Stimulated activated CD8-positive, alpha-beta memory T cell treated with anti-CD3 and anti-CD28 coated beads, Interleukin-2, amount 100 ng/mL, for 48 hours (primary cell): ENCODE results near the gene SYT13.
A peak's percentile ranks its signal among the peaks of the same experiment; 100 is the strongest.
"Not testable (repeated sequence)": the region's sequence is repeated elsewhere in the genome, so short reads cannot be mapped to it uniquely, and the experiment has no call there.

ENCODE experiments used
- DNase-seq, 2 donors: peaks; one replicate each; pipeline ENCODE4 v3.0.0-alpha.2; 2020; ENCODE audit warnings: low read depth in 2 of 2

The SYT13 gene

DNA sequence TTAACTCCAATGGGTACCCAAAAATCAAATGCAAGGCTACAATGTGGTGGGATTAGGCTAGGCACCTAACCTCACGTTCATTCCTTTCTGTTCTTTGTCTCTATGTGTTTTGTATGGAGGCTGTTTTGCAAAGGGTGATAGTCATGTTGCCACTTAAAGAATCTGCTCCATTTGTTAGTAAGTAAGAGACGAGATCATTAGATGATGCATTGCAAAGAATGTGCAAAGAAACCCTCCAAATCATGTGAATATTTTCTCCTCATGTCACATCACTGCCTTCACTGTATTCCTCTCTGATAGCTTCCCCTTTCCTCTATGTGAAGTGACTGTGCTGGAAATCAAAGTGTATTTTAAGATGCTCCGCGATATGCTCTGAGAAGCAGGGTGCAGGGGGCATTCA is 11.9 kb downstream of the SYT13 start:
- no peak for DNase-seq

DNA sequence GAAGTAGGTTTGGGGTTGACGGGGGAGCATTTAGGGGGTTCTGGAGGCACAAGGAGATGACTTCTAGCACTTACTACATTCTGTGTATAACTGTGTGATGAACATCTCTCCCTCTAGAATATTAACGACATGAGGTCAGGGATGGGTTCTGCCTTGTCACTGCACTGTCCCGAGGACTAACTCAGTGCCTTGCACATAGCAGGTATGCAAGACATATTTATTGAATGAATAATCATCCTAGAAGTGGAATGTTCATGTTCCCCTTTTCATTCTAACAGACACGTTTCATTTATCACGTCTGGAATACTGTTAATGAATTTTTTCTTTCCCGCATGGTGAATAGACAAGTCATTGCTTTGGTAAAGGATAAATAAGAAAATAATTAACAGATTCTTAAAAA is 12.6 kb downstream of the SYT13 start:
- no peak for DNase-seq

DNA sequence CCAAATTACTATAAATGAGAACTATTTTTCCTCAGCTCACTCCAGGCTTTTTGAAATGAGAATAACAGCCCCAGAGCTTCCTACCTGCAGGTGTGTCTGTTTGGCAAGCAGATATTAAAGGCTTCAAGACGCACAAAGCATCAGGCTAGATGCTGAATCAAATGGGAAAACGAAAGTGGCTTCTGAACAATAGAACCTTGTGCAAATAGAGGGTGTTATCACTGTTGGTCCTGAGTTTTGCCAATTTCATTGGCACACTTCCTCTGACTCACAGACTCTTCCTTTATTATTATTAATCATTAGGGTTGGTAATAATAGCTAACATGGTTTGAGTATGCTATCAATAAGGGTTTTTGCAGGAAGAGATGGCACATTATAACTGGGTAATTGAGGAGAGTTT is 13.4 kb downstream of the SYT13 start:
- DNase-seq = no peak

DNA sequence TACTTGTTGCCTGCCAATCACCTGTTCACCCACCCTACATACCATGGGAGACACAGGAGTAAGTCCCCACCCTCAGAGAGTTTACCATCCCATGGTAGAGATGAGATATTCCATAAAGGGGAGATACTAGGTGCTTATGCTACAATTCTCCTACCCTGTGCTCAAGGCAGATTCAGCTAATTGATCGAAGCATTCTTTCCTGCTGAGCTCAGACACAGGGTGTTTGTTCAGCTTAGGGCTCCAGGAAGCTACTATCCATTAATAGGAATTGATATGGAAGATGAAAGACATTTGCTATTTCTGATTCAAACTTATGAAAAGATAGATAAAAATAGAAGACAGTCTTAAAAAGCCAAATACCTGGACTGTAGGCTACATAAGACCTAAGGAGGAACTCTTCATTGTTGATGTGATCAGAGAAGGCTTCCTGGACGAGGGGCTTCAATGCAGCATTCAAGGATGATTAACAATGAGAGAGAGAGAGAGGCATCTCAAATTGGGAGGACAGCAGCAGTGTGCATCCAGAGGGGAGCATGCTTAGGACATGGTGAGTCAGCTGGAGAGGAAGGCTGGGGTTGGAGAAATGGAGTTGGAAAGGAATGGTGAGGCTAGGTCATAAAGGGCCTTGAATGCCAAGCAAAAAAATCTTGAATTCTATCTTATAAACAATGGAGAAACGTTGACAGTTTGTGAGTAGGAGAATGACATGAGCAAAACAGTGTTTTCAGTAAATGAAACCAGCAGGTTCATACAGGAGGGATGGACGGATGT is 15.0 kb downstream of the SYT13 start:
- no peak for DNase-seq

DNA sequence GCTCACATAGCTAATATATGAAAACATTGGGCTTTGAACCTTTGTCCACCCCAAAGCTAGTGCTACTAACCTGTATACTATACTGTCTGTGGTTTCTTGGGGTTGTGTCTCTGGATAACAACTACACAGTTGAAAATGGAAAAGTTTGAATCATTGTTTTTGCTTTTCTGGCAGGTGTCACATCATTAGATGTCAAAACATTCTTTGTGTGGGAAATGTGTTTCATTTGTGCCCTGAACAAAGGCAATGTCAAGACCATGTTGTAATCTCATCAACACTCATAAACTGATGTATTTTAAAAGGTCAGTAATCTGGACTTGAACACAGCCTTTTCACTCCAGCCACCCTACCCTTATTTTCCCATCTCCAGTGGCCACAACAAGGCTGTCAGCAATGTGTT is 16.5 kb downstream of the SYT13 start:
- DNase-seq = no peak

DNA sequence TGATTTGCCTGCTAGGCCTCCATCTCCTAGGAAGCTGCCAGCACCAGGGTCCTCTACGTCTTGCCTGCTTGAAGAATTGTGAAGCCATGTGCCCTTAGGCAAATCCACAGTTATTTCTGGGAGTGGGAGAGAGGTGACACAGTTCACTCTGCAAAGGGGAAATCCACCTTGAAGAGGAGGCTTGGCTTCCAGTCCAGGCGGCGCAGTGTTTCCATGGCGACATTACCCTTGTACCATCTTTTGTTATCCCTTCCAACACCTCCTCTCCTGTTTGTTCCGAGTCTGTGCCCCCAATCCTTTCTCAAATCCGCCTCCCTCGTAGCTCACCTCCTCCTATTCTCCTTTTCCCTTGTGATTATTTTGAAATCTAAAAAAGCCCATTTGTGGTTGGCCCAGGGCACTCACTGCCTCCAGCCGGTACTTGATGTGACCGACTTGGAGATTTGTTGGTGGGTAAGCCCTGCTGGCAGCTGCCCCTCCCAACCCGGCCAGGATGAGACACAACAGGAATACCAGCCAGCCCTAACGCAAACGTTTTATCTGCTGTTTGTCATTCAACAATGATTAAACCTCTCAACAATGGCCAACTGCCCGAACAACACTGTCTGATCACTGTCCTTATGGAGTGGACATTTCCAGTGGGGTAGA is 18.4 kb downstream of the SYT13 start:
- DNase-seq = no peak

DNA sequence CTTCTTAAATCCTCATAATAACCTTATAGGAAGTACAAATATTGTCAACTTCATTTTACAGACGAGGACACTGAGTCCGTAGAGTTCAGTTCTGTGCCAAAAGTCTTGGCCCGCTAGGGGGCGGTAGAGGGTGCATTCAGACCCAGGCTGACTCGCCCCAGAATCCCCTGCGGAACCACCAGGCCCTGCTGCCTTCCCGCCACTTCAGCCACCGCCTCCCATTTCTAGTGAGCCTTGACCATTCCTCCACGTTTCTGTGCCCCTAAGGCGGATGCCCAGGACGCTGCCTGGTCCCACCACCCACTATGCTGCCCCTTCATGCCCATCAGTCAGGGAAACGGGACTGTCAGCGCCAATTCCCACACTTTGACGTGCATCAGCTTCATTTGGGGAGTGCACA is 19.1 kb downstream of the SYT13 start:
- DNase-seq = peak; percentile 14 to 24

DNA sequence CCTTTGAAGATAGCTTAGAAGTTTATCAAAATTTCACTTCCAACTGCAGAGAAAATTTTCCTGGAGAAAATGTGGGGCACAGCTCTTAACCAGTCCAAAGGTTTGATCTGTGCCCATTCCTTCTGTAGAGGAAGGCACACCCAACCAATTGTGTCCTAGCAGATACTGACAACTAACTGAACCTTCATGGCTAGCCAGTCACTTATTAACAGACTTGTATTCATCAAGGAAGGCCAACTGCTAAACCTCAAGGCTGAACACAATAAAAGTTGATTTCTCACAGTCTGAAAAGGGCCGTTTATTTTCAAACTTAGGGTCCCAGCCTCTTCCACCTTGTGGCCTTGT is 19.5 kb downstream of the SYT13 start:
- no peak for DNase-seq

DNA sequence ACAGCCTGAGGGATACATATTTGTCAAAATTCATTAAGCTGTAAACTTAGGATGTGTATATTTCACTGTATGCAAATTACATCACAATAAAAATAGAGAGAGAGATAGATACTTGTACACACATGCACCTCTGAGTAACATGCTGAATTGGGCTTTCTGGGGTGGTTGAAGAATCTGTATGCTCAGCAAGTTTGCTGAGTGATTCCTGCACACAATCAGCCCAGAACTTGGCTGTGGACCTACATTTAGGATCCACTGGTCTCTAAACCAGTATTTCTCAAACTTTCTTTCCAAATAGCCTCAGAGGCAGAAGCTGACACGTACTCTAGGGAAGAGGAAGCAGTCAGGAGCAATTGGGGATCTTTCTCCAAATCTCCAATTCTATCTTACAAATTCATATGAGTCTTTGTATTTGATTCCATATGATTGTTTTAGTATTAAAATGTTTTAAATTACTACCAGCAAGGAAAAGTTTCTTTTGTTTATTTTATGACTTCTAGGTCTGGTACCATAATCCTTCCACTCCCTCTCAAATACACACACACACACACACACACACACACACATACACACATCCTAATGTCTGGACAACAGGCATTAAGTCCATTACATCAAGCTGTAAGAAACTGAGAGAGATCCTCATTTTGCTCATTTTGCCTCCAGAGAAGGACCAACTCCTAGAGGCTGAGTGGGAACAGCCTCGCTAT is 20.0 kb downstream of the SYT13 start:
- DNase-seq = no peak

DNA sequence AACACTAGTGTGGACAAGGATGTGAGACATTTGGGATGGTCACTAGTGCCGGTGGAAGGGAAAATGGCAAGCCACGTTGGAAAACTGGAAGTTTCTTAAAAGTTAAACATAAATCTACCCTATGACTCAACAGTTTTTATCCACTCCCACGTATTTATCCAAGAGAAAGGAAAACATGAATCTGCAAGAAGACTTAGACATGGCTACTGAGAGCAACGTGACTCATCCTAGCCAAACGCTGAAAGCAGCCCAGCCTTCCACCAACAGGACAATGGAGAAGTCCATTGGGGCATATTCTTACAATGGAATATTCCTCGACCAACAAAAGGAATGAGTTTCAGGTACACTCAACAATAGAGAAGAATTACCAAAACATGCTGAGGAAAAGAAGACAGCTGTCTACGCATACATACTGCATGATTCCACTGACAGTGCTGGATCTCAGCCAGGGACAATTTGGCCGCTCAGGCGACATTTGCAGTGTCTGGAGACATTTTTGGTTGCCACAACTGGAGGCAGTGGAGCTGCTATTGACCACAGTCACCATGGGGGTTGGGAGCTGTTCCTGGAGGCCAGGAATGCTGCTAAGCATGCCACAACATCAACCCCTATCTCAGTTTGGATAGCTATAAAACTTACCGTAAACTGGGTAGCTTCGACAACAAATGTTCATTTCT is 21.2 kb downstream of the SYT13 start:
- no peak for DNase-seq

DNA sequence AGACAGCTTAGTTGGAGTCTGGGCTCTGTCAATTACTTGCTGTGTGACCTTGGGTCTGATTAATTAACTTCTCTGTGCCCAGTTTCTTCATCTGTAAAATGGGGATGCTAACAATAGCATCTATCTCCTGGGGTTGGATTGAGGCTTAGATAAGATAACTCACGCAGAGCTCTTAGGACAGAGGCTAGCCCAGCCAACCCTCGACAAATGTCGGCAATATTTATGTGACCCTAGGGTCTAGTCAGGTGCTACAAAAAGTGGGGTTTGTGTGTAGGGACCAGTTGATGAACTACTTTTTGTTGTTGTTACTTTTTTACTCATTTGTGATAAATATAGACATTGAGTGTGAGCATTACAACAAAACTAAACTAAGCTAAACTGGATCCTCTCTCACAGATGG is 22.4 kb downstream of the SYT13 start:
- no peak for DNase-seq

DNA sequence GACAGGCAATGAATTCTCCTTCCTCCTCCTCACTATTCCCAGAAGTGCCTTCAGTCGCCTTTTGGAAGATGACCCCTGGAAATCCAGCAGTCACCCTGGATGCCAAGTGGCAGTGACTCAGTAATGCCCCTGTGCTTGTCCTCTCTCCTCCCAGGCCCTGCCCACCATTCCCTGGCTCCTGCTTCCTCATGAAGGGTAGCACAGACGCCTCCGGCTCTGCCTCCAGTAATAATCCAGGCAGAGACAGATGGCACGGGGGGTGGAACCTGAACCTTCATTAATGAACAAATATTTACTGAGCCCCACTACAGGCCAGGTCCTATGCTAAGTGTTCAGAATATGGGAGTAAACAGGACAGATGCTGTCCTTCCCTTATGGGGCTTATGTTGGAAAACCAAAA is 23.2 kb downstream of the SYT13 start:
- DNase-seq = no peak

DNA sequence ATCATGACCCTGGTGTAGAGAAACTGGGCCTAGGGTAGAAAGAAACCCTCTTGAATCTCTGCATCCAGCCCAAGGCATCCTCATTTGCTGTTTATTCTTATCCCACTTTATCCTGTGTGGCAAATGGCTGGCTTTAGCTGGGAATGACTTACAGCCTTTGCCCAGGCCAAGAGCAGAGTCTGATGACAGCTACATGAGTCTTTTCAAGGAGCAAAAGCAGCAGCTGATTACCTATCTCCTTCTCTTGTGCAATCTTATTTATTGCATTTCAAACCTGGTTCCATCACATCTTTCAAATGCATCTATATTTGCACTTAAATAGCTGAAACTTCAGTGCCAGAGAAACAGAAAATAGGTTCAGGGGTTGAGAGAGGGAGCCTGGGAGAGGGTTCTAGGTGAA is 26.1 kb downstream of the SYT13 start:
- no peak for DNase-seq

DNA sequence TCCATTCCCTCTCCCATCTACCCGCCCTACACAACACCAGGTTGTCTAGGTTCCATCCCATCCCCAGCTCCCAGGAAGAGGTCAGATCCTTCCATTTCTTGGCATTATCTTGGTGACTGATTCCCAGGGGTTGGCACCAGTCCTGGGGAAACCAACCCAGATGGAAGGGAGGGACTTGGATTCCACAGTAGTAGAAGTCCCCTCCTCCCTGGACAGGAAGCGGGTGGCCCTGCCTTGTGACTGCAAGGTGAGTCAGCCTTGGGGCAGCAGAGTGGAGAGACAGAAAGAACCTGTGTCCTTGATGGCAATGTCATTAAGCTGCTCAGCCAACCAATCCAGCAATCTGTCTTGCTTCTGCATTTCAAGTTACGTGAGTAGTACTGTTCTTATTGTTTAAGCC is 26.5 kb downstream of the SYT13 start:
- no peak for DNase-seq

DNA sequence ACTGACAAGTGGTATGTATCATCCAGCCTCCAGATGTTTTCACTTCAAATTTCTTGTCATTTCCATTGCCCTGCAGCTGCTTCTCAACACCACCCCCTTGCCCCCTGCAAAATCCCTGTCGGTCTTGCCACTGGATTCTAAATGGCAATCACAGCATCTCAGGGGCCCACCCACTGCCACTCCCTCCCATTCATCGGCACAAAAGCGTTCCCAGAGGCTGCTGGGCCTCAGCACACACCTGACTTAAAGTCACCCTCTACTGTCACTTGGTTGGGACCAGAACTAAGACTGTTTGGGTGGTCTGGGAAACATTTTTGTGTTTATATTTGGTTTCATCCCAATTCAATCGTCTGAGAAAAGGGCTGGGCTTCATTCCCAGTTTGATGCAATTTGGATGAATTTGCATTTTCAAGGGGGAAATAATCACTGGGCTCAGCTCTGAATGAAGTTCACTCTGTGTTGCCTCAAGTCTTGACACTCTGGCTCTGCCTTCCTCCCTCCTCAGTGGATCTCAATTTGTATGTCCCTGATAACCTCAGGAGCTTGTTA is 27.1 kb downstream of the SYT13 start:
- DNase-seq = no peak

DNA sequence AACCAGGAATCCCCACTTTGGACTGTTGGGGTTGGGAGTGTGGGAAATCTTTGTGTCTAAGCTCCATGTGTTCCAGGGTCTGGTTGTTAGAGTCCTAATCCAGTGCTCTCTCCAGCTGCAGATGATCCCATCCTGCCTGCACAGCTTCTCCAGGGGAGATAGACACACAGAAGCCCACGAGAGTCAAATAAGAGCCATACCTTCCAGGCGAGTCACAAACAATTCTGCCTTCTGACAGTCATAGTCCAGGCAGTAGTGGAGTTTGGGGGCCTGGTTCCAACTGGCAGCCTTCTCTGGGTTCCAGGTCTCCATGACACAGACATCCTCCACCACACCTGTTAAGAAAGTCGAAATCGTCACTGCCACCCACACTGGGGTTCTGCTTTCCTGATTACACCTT is 32.1 kb downstream of the SYT13 start:
- no peak for DNase-seq

DNA sequence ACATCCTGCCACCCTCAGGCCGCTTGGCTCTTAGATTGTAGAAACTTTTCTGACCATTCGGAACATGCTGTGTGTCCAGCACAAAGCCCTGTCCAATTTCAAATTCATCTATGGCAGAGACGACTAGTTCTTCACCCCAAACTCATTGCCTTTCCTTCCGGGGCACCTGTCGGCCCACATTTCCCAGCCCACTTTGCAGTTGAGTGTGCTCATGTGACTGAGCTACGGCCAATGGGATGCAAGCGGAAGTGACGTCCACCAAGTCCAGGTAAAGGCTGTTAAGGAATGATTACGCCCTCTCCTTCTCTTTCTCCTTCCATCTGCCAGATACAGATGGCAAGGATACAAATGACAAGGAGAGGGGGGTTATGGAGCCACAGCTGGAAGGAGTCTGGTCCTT is 32.5 kb downstream of the SYT13 start:
- DNase-seq = no peak

DNA sequence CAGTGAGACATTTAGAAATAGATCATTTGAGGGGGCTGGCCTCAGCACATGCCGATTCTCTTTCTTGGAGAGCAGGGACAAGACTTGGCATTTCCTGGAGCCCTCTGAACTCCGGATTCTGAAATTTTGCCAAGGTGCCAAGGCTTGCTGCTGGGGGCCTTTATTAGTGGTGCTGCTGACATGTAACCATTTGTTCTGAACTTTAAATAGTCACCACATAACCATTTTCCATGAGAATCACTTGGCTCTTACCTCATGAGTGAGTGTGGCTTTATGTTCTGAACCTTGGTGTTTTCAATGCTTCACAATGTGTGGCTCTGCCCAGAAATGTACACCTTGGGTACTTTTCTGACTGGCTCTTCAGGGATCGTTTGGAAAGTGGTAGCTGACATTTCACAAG is 33.3 kb downstream of the SYT13 start:
- DNase-seq = no peak

DNA sequence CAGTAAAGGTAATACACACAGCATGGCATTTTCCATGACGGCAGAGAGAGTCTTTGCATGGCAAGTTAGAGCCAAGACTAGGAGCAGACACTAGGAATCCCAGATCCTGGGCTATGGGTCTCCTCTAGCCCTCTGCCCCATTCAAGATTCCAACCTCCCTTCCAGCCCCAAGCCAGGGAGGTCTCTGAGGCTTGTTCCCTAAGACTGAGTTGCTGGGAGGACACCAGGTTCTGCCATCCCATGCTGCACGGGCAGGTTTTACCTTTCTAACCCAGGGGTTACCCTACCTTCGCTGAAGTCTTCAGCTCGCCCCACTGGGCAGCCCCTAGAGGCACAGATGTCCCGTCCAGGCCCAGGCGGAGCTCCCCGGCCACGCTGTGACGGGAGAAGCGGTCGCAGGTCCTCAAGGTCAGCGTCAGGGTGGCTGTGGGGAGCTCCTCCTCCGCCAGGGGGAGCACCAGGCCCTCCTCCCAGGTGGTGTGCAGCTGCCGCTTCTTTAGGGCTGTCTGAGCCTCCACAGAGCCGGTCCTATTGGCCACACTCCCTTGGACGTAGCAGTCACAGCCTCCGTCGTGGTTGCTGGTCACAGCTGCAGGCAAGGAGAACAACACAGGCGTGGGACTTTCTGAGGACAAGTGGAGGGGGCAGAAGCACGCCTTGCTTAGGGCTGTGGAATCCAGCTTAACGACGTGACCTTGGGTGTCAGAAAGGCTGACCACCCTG is 33.8 kb downstream of the SYT13 start:
- peak; percentile 14 to 17 for DNase-seq

DNA sequence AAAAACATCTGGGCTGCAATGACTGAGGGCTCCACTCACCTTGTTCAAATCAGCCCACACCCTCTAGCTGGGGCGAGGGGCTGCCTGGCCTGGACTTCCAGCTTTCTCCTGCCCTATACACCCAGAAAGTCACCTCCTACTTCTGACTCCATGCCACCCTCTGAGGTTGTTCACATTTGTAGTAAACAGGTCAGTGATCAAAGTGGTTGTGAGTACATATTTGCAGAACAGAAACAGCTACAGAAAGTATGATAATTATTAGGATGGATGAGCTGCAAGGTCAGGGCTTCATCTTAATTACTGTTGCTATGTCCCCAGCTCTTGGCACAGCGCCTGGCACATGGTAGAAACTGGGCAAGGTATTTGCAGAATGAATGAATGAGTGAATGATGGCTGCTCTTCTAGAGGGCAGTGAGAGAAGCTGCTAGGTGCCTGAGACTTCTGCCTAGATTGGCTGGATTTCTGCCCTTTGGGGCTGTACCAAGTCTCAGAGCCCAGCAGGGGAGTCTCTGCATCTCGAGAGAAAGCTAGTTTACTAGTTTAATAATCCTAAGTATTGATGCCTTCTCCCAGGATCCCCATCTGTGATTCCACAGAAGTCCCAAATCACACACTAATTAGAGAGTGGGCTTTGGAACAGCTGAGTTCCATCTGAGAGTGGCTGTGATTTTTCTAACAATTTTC is 36.0 kb downstream of the SYT13 start:
- DNase-seq = no peak

DNA sequence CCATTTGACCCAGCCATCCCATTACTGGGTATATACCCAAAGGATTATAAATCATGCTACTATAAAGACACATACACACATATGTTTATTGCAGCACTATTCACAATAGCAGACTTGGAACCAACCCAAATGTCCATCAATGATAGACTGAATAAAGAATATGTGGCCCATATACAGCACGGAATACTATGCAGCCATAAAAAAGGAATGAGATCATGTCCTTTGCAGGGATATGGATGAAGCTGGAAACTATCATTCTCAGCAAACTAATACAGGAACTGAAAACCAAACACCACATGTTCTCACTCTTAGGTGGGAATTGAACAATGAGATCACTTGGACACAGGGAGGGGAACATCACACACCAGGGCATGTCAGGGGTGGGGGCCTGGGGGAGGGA is 36.8 kb downstream of the SYT13 start:
- DNase-seq = not testable (repeated sequence)
